ENCODE results near the gene VAV2.

GRCh38 chr9:133856798-133857197 is 135.3 kb downstream of the VAV2 start:
- TF ChIP-seq CTCF (IDR thresholded peaks at IDR 0.05) (no peak), RFX5 (IDR thresholded peaks at IDR 0.05; ENCODE audit: low read length) (no peak)

Data from SK-N-SH (cell line).